ES-I3 (cell line): Measurements from ENCODE around the gene ATP2B2.

Experiments used
- H3K36me3 ChIP-seq: 2 replicates; pipeline ENCODE4 v1.6.1; 2013; ENCODE audit warnings: mild to moderate bottlenecking, low read length, control low read depth, moderate library complexity; ENCODE audit not compliant: insufficient read depth
- H3K4me1 ChIP-seq: 2 replicates; pipeline ENCODE4 v1.6.1; 2013; ENCODE audit warnings: mild to moderate bottlenecking, control low read depth, low read length; ENCODE audit not compliant: insufficient read depth
- H3K9ac ChIP-seq: 2 replicates; pipeline ENCODE4 v1.6.1; 2013; ENCODE audit warnings: low read depth, mild to moderate bottlenecking, low read length, moderate library complexity
- H3K9me3 ChIP-seq: 2 replicates; pipeline ENCODE4 v1.6.1; 2013; ENCODE audit warnings: mild to moderate bottlenecking, low read length, moderate library complexity; ENCODE audit not compliant: control insufficient read depth, insufficient read depth

The ATP2B2 gene

GRCh38 chr3:10370429-10370828 lies 135.0 kb downstream of the ATP2B2 start:
- Histone ChIP-seq H3K36me3 (no peaks in the 10 kb centered on the region), H3K4me1 (peaks cover 11% of the 10 kb centered on the region; the same call in 1 of the 2 replicates), H3K9ac (no peak overlapping the region), H3K9me3 (0 out of 2 replicates have a peak, but pooled peaks cover 3% of the 10 kb centered on the region)

GRCh38 chr3:10368512-10368911 lies 136.9 kb downstream of the ATP2B2 start:
- Histone ChIP-seq H3K9me3 (0 out of 2 replicates have a peak, but pooled peaks cover 3% of the 10 kb centered on the region), H3K9ac (no peak overlapping the region), H3K36me3 (no peaks in the 10 kb centered on the region), H3K4me1 (peaks cover 4% of the 10 kb centered on the region; the same call in 1 of the 2 replicates)

GRCh38 chr3:10367506-10367905 lies 137.9 kb downstream of the ATP2B2 start:
- Histone ChIP-seq H3K9me3 (0 out of 2 replicates have a peak, but pooled peaks cover 3% of the 10 kb centered on the region), H3K36me3 (no peaks in the 10 kb centered on the region), H3K4me1 (peaks cover 4% of the 10 kb centered on the region; the same call in 1 of the 2 replicates), H3K9ac (no peak overlapping the region)

GRCh38 chr3:10366651-10367101 lies 138.7 kb downstream of the ATP2B2 start:
- Histone ChIP-seq H3K9me3 (0 out of 2 replicates have a peak, but pooled peaks cover 3% of the 10 kb centered on the region), H3K9ac (no peak overlapping the region), H3K36me3 (no peaks in the 10 kb centered on the region), H3K4me1 (peaks cover 4% of the 10 kb centered on the region; the same call in 1 of the 2 replicates)

GRCh38 chr3:10365791-10366190 lies 139.6 kb downstream of the ATP2B2 start:
- Histone ChIP-seq H3K4me1 (peaks cover 4% of the 10 kb centered on the region; the same call in 1 of the 2 replicates), H3K9me3 (no peaks in the 10 kb centered on the region), H3K36me3 (no peaks in the 10 kb centered on the region), H3K9ac (no peak overlapping the region)

GRCh38 chr3:10365316-10365715 lies 140.1 kb downstream of the ATP2B2 start:
- H3K9me3 ChIP-seq, result no peaks in the 10 kb centered on the region
- no peaks in the 10 kb centered on the region for H3K36me3 ChIP-seq
- H3K4me1 ChIP-seq, result peaks cover 4% of the 10 kb centered on the region; the same call in 1 of the 2 replicates
- no peak overlapping the region for H3K9ac ChIP-seq

GRCh38 chr3:10364806-10365205 lies 140.6 kb downstream of the ATP2B2 start:
- Histone ChIP-seq H3K4me1 (peaks cover 4% of the 10 kb centered on the region; the same call in 1 of the 2 replicates), H3K9me3 (no peaks in the 10 kb centered on the region), H3K9ac (no peak overlapping the region), H3K36me3 (no peaks in the 10 kb centered on the region)

GRCh38 chr3:10363935-10364334 lies 141.5 kb downstream of the ATP2B2 start:
- Histone ChIP-seq H3K36me3 (no peaks in the 10 kb centered on the region), H3K4me1 (peaks cover 4% of the 10 kb centered on the region; the same call in 1 of the 2 replicates), H3K9me3 (no peaks in the 10 kb centered on the region), H3K9ac (no peak overlapping the region)

- Histone ChIP-seq H3K9me3 (no peaks in the 10 kb centered on the region), H3K9ac (no peak overlapping the region), H3K36me3 (no peaks in the 10 kb centered on the region), H3K4me1 (peaks cover 4% of the 10 kb centered on the region; the same call in 1 of the 2 replicates)
Observed at GRCh38 chr3:10361375-10361774, 144.0 kb downstream of the ATP2B2 start.

- Histone ChIP-seq H3K36me3 (no peaks in the 10 kb centered on the region), H3K9ac (no peak overlapping the region), H3K9me3 (no peaks in the 10 kb centered on the region), H3K4me1 (no peaks in the 10 kb centered on the region)
Observed at GRCh38 chr3:10360478-10360877, 144.9 kb downstream of the ATP2B2 start.

- H3K9ac ChIP-seq, result no peak overlapping the region
- H3K9me3 ChIP-seq, result no peaks in the 10 kb centered on the region
- H3K4me1 ChIP-seq, result no peaks in the 10 kb centered on the region
- H3K36me3 ChIP-seq, result no peaks in the 10 kb centered on the region
Observed at GRCh38 chr3:10359761-10360161, 145.6 kb downstream of the ATP2B2 start.

GRCh38 chr3:10358309-10358980 lies 146.9 kb downstream of the ATP2B2 start:
- H3K36me3 ChIP-seq, result no peaks in the 10 kb centered on the region
- no peaks in the 10 kb centered on the region for H3K9me3 ChIP-seq
- no peaks in the 10 kb centered on the region for H3K4me1 ChIP-seq
- no peak overlapping the region for H3K9ac ChIP-seq

GRCh38 chr3:10357592-10358308 lies 147.6 kb downstream of the ATP2B2 start:
- Histone ChIP-seq H3K9ac (no peak overlapping the region), H3K9me3 (no peaks in the 10 kb centered on the region), H3K4me1 (0 out of 2 replicates have a peak, but pooled peaks cover 5% of the 10 kb centered on the region), H3K36me3 (no peaks in the 10 kb centered on the region)

- 0 out of 2 replicates have a peak, but pooled peaks cover 6% of the 10 kb centered on the region for H3K4me1 ChIP-seq
- H3K9ac ChIP-seq, result no peak overlapping the region
- H3K9me3 ChIP-seq, result no peaks in the 10 kb centered on the region
- no peaks in the 10 kb centered on the region for H3K36me3 ChIP-seq
Observed at GRCh38 chr3:10357095-10357494, 148.3 kb downstream of the ATP2B2 start.
